Fibroblast of skin of right quadriceps (primary cell): ENCODE measurements around the gene ZFP1.

Source experiments
- DNase-seq: peaks from one replicate; pipeline ENCODE4 v3.0.0-alpha.2; 2013

The ZFP1 gene

GRCh38 chr16:75148311-75149195 is at the start of gene ZFP1:
TSS of gene ZFP1 (plus strand) at chr16:75148524. CDS start at chr16:75152952, 4,428 bp downstream.
- peak; percentile 92 for DNase-seq

DNA sequence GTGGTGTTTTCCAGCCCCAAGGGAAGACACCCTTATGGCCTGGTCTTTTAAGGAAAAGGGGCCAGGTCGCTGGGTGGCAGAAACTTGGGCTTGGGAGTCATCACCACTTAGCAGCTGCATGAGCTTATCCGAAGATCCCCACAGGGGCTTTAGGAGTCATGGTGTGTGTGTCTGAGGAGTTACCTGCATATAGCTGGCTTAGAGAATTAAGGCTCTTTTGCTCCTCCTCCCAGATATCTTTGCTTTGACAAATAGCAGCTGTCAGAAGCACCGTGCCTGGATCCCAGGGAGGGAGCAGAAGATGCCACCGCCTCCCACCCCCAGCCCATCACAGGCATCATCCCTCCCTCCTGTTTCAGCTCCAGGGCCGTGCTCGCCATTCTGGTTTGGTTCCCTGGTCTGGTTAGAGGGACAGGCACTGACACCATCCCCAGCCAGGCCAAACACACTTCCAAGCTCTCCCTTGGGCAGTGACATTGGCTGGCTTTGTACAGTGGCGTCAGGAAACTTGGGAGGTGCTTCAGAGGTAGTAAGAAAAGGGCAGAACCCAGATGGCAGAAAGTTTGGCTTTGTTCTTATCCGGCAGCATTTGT is 49.2 kb upstream of the ZFP1 start:
- no peak for DNase-seq

DNA sequence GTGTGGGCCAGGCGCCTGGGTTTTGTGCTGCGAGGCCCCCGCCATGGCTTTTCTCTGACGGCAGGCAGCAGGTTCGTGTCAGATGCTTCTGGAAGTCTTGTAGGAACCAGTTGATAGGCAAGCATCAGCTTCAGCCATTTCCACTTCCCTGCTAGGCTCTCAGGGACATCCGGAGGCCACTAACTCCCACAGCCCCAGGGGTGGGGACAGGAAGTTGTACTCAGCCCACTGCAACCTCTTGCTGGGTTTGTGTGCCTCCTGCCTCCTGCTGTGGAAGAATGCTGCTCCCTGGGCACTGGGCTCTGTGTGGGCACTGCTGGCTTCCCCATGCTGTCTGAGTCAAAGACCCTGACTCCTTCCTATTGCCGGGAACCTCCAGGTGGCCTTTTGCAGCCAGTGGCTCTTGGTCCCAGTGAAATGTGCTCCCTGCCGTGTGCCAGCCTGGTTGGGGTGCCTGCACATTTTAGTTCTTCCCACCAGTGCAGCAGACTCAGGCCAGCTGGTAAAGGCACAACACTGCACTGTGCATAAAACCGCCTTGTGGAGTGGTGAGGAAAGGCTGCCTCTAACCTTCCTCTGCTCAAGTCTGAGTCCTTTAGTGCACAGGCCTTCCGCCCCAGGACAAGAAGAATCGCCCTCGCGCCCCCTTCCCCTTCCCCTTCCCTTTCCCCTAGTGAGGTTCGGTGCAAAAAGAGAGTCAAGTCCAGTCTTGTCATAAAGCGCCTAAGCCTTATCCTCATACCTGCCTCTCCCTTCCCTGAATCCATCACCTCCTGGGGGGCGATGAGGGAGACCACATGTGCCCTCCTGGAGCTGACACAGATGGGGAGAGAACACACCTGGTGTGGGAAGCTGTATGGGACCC is 48.4 kb upstream of the ZFP1 start:
- no peak for DNase-seq

DNA sequence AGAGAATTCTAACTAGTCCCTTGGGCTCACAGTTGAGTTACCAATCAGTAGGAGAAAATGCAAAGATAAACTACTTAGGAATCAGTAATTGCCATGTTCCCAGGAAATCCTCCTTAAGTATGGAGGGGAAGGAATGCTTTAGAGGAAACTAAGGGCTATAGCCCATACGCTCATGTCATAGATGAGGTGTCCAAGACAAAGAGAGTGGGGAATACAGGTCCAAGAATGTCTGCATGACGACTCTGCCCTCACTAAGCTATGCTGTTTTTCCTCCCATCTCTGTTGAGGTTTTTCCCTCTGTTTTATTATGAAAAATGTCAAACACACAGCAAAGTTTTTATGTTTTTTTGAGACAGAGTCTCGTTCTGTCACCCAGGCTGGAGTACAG is 47.7 kb upstream of the ZFP1 start:
- no peak for DNase-seq

- DNase-seq = no peak
These were observed 46.7 kb upstream of the ZFP1 start for GRCh38 chr16:75101635-75102034.

- no peak for DNase-seq
These were observed 45.7 kb upstream of the ZFP1 start for GRCh38 chr16:75102595-75102994.

DNA sequence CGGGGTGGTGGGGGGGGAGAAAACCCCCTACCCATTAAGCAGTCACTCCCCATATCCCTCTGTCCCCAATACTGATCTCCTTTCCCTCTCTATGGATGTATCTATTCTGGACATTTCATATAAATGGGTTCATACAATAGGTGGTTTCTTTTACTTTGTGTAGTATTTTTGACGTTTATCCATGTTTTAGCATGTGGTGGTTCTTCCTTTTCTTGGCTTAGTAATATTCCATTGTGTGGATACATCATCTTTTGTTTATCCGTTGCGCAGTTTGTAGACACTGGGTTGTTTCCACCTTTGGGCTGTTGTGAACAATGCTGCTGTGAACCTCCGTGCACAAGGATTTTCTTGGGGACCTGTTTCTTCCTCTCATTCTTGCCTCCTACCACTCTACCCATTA is 44.3 kb upstream of the ZFP1 start:
- DNase-seq = no peak

GRCh38 chr16:75104836-75105235 is 43.5 kb upstream of the ZFP1 start:
- DNase-seq = no peak

- DNase-seq = no peak
These were observed 42.8 kb upstream of the ZFP1 start for GRCh38 chr16:75105306-75106061.

GRCh38 chr16:75106351-75107274 is 41.7 kb upstream of the ZFP1 start:
- DNase-seq = no peak

GRCh38 chr16:75107505-75107904 is 40.8 kb upstream of the ZFP1 start:
- DNase-seq = no peak

DNA sequence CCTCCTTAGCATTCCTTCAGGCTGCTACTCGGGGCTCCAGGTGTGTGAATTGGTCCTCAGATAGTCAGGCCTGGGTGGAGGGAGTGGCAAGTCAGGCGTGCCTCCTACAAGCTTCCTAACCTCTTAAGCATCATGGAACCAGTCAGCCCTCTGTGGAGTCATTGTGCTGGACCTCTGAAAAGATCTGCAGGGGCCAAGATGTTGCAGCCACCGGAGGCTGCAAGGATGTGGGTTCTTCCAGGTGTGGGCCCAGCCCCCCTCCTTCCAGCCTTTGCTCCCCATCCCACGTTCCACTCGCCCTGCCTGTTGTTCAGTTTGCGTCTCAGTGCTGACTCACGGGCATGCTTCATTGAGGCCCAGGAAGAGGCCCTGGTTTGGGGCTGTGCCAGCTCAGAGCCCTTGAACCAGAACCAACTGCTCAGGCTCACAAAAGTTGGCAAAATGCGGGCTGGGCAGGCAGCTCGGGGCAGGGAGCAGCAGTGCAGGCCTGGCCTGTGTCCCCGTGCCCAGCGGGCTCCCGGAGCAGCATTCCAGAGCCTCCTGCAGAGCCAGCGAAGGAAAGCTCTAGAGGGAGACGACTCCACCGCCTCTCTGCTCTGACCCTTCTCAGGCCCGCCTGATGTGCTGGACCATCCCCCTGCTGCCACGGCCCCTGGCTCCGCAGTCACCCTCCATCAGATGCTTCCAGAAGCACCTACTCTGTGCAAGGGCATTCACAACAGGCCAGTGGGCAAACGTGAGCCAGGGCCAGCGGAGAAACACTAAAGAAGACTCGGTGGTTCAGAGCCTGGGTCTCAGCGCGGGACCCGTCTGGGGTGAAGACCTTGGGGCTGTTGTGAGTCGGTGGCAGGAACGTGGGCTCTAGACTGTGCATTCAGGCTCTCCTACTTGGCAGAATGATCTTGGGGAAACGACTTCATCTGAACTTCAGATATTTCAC is 39.3 kb upstream of the ZFP1 start:
- peak; percentile 89 for DNase-seq

GRCh38 chr16:75109732-75110243 is 38.5 kb upstream of the ZFP1 start:
- no peak for DNase-seq

DNA sequence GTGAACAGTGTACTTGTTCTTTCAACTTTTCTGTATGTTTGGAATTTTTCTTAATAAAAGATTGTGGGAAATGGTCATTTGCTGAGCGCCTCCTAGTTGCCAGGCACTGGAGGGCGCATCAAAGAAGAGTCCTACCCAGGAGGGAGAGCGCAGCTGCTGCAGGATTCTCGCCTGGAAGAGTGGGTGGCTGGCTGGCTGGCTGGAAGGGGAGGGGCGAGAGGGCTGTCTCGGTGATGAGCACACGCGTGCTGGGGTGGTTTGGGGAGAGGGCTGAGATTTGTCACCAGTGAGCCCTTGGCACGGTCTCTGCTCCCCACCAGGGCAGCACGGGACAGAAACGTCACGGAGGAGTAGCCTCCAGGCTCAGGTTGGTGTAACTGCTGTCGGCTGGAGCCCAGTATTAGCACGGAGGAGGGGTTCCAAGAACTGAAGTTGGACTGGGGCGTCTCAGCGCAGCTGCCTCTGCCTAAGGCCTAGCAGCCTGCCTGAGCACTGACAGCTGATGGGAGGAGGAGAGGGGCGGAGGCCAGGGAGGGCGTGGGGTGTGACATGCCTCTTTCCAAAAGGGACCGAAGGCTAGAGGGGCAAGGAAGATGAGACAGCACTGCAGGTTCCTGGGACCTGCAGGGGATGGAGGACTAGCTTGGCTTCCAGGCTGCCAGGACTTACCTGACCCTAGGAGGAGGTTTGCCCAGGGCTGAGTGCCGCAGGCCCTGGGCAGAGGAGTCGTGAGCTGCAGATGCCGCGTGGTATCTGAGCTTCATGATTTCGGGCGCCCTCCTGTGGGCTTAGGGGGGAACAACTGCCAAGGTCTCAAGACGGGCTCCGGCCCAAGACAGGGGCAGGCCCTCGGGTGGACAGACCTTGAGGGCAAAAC is 37.4 kb upstream of the ZFP1 start:
- DNase-seq = peak; percentile 80

GRCh38 chr16:75111514-75111940 is 36.8 kb upstream of the ZFP1 start:
- DNase-seq = no peak

GRCh38 chr16:75111961-75112733 is 36.2 kb upstream of the ZFP1 start:
- no peak for DNase-seq

GRCh38 chr16:75112734-75113491 is 35.4 kb upstream of the ZFP1 start:
- no peak for DNase-seq
